Memory B cell (primary cell): Measurements from ENCODE around the gene THRB.

Experiments used
- ATAC-seq: fragments of 150-1000 bp; cut with Tn5 transposase; 2 replicates; pipeline ENCODE4 v1.10.0; 2021; ENCODE audit warnings: low read depth, mild to moderate bottlenecking, moderate library complexity
- DNase-seq, 2 donors: peaks; one replicate each; pipeline ENCODE4 v3.0.0; 2022; ENCODE audit warnings: low spot score in 2 of 2
- H3K27ac Mint-ChIP-seq: one replicate; pipeline ENCODE4 v1.8.0; 2022; ENCODE audit warnings: mild to moderate bottlenecking, moderate library complexity, mixed read lengths
- H3K27me3 Mint-ChIP-seq: one replicate; pipeline ENCODE4 v1.8.0; 2022; ENCODE audit warnings: mixed read lengths
- H3K36me3 Mint-ChIP-seq: one replicate; pipeline ENCODE4 v1.8.0; 2022; ENCODE audit warnings: mild to moderate bottlenecking, mixed read lengths
- H3K4me1 Mint-ChIP-seq: one replicate; pipeline ENCODE4 v1.8.0; 2022; ENCODE audit warnings: mixed read lengths
- H3K4me3 Mint-ChIP-seq: one replicate; pipeline ENCODE4 v1.8.0; 2022; ENCODE audit warnings: mild to moderate bottlenecking, moderate library complexity, mixed read lengths
- H3K9me3 Mint-ChIP-seq: one replicate; pipeline ENCODE4 v1.8.0; 2022; ENCODE audit warnings: mixed read lengths

THRB gene

GRCh38 chr3:24494618-24495325, at the start of gene THRB:
THRB (minus strand) TSS chr3:24494850.
- Mint-ChIP-seq H3K4me1 (peaks cover 8% of the 10 kb centered on the region), H3K27me3 (peaks cover 20% of the 10 kb centered on the region), H3K9me3 (no peaks in the 10 kb centered on the region), H3K27ac (peak within 1 kb of the TSS; percentile 35), H3K36me3 (no peaks in the 10 kb centered on the region), H3K4me3 (peak within 1 kb of the TSS; percentile 85)
- peak in 1 of 2 donors; percentile 46 for DNase-seq
- peak; percentile 69 for ATAC-seq

GRCh38 chr3:24541935-24542334, 47.3 kb upstream of the THRB start:
- no peak overlapping the region for H3K27ac Mint-ChIP-seq
- no peaks in the 10 kb centered on the region for H3K9me3 Mint-ChIP-seq
- ATAC-seq (no peak), DNase-seq (no peak)
- no peaks in the 10 kb centered on the region for H3K36me3 Mint-ChIP-seq
- peaks cover 7% of the 10 kb centered on the region for H3K27me3 Mint-ChIP-seq
- H3K4me3 Mint-ChIP-seq: no peak overlapping the region
- H3K4me1 Mint-ChIP-seq: peaks cover 4% of the 10 kb centered on the region

DNA sequence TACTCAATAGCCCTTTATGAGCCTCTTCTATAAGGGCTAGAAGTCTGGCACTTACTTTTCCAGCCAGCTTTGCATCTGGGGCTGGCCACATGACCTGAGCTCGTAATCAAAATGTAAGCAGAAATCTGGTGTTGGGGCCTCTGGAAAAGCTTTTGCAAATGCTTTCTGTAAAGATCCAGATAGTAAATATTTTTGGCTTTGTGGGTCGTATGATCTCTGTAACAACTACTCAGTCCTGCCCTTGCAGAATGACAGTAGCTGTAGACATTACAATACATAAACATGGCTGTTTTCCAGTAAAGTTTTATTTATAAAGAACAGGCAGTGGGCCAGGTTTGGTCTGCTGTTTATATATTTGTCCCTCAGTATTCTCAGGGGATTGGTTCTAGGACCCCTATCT, 46.2 kb upstream of the THRB start:
- DNase-seq: no peak
- Mint-ChIP-seq H3K27me3 (peaks cover 7% of the 10 kb centered on the region), H3K4me3 (no peak overlapping the region), H3K9me3 (no peaks in the 10 kb centered on the region), H3K27ac (no peak overlapping the region), H3K36me3 (no peaks in the 10 kb centered on the region), H3K4me1 (peaks cover 4% of the 10 kb centered on the region)
- no peak for ATAC-seq

DNA sequence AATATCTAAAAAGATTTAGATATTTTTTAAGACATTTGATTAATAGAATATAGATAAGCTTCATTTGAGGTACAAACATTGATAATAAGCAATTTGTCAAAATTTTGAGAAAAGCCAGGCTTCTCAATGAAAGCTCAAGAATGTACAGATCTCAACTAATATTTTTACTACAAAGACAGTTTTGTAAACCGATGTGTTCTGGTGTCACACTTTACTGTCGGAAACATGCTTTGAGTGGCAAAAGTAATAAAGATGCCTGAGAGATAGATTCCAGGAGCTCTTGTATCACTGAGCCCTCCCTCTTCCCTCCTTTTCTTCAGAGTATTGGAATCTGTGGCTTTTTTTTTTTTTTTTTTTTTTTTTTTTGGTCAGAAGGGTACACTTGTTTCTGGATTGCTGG, 45.0 kb upstream of the THRB start:
- DNase-seq: no peak
- no peak for ATAC-seq
- Mint-ChIP-seq H3K36me3 (no peaks in the 10 kb centered on the region), H3K9me3 (no peaks in the 10 kb centered on the region), H3K4me1 (peaks cover 4% of the 10 kb centered on the region), H3K4me3 (no peak overlapping the region), H3K27me3 (peaks cover 7% of the 10 kb centered on the region), H3K27ac (no peak overlapping the region)

DNA sequence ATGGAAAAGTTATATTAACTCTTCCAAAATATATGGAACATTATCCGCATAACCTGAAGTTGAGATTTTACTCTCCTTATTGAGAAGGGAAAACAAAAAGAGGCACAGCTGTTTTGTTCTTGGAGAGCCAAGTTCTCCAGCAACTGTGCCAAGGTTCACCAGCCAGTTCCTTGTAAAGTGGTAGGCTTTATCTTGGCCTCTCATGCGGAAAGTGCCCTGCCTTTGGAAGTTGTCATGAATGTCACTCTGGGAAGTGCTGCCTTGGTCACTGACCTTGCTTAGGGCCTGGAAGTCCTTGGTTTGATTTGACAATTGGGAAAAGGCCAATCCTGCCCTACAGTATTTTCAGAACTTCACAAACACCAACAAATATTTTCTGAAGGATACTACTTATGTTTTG, 44.2 kb upstream of the THRB start:
- Mint-ChIP-seq H3K9me3 (no peaks in the 10 kb centered on the region), H3K27ac (no peak overlapping the region), H3K4me3 (no peak overlapping the region), H3K4me1 (peaks cover 4% of the 10 kb centered on the region), H3K27me3 (peaks cover 9% of the 10 kb centered on the region), H3K36me3 (no peaks in the 10 kb centered on the region)
- DNase-seq (no peak), ATAC-seq (no peak)

DNA sequence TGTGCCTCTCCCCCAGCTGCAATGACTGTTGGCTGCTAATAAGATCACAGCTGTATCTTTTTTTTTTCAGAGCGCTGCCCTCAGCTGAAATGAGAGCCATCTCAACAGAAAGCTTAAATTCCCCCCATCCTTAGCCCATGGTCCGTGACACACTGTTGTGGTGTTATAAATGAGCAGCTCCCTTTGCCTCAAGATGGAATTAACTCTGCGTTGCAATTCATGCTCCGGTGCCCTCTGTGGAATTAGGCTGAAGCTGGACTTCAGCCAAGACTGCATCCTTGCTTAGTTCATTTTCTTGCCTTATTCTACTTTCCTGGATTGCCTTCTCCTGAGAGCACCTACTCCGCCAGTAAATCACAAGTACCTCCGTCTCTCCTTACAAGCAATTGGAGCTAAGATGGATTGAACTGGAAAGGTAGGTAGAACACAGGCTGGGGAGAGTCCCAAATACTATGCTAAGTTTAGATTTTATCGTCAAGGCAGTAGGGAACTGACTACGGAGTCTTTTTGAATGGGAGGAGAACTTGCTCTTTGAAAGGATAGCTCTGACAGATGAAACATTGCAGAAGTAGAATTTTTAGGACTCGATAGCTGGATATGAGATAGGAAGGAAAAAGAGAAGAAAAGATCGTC, 39.0 kb upstream of the THRB start:
- DNase-seq: no peak
- Mint-ChIP-seq H3K9me3 (no peaks in the 10 kb centered on the region), H3K4me1 (no peaks in the 10 kb centered on the region), H3K27me3 (peaks cover 12% of the 10 kb centered on the region), H3K36me3 (no peaks in the 10 kb centered on the region), H3K4me3 (no peak overlapping the region), H3K27ac (no peak overlapping the region)
- ATAC-seq: no peak

GRCh38 chr3:24530471-24530870, 35.8 kb upstream of the THRB start:
- no peak overlapping the region for H3K27ac Mint-ChIP-seq
- H3K27me3 Mint-ChIP-seq: peaks cover 8% of the 10 kb centered on the region
- no peaks in the 10 kb centered on the region for H3K9me3 Mint-ChIP-seq
- H3K4me1 Mint-ChIP-seq: no peaks in the 10 kb centered on the region
- H3K4me3 Mint-ChIP-seq: no peak overlapping the region
- no peak for ATAC-seq
- H3K36me3 Mint-ChIP-seq: no peaks in the 10 kb centered on the region
- DNase-seq: no peak

DNA sequence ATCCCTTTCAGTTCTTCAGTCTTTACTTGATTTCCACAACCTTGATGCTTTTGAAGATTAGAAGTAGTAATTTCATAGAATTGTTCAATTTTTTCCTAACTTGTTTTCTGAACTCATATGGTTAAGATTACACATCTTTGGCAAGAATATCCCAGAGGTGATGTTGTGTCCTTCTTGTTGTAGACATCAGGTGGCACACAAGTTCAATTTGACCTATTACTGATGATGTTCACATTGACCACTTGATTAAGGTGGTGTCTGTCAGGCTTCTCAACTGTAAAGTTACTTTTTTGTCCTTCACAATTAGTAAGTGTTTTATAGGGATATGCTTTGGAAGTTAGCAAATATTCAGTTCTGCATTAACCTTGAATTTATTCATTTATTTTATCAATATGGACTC, 34.6 kb upstream of the THRB start:
- H3K9me3 Mint-ChIP-seq: no peaks in the 10 kb centered on the region
- H3K4me3 Mint-ChIP-seq: no peak overlapping the region
- H3K4me1 Mint-ChIP-seq: no peaks in the 10 kb centered on the region
- H3K36me3 Mint-ChIP-seq: no peaks in the 10 kb centered on the region
- DNase-seq (no peak), ATAC-seq (no peak)
- no peak overlapping the region for H3K27ac Mint-ChIP-seq
- peaks cover 8% of the 10 kb centered on the region for H3K27me3 Mint-ChIP-seq

- Mint-ChIP-seq H3K27ac (no peak overlapping the region), H3K27me3 (peaks cover 7% of the 10 kb centered on the region), H3K9me3 (no peaks in the 10 kb centered on the region), H3K36me3 (no peaks in the 10 kb centered on the region), H3K4me3 (no peak overlapping the region), H3K4me1 (peaks cover 5% of the 10 kb centered on the region)
- DNase-seq (no peak), ATAC-seq (no peak)
Observed at GRCh38 chr3:24526640-24527212, 32.1 kb upstream of the THRB start.

GRCh38 chr3:24525557-24525956, 30.9 kb upstream of the THRB start:
- H3K27me3 Mint-ChIP-seq: peaks cover 9% of the 10 kb centered on the region
- H3K27ac Mint-ChIP-seq: no peak overlapping the region
- H3K4me3 Mint-ChIP-seq: no peak overlapping the region
- no peak for DNase-seq
- no peaks in the 10 kb centered on the region for H3K9me3 Mint-ChIP-seq
- ATAC-seq: no peak
- no peaks in the 10 kb centered on the region for H3K36me3 Mint-ChIP-seq
- H3K4me1 Mint-ChIP-seq: peaks cover 10% of the 10 kb centered on the region

DNA sequence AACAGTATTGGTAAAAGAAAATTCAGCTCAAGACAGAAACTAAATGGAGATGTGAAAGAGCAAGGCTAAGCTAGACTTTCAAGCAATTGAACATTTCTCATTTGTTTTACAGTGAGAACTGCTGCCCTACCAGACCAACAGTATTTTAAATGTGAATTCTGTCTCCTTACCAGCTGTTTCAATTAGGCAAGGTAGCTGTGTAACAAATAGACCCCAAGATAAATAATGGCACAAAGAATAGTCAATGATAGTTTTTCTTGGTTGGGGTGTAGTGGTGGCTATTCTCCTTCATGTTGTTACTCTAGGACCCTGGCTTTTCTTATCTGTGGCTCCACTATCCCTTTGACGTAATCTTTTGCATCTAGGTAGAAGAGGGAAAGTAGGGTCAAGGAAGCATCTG, 30.4 kb upstream of the THRB start:
- H3K9me3 Mint-ChIP-seq: no peaks in the 10 kb centered on the region
- no peak for ATAC-seq
- H3K27me3 Mint-ChIP-seq: peaks cover 13% of the 10 kb centered on the region
- H3K36me3 Mint-ChIP-seq: no peaks in the 10 kb centered on the region
- H3K27ac Mint-ChIP-seq: no peak overlapping the region
- H3K4me1 Mint-ChIP-seq: peaks cover 15% of the 10 kb centered on the region
- no peak for DNase-seq
- H3K4me3 Mint-ChIP-seq: no peak overlapping the region

DNA sequence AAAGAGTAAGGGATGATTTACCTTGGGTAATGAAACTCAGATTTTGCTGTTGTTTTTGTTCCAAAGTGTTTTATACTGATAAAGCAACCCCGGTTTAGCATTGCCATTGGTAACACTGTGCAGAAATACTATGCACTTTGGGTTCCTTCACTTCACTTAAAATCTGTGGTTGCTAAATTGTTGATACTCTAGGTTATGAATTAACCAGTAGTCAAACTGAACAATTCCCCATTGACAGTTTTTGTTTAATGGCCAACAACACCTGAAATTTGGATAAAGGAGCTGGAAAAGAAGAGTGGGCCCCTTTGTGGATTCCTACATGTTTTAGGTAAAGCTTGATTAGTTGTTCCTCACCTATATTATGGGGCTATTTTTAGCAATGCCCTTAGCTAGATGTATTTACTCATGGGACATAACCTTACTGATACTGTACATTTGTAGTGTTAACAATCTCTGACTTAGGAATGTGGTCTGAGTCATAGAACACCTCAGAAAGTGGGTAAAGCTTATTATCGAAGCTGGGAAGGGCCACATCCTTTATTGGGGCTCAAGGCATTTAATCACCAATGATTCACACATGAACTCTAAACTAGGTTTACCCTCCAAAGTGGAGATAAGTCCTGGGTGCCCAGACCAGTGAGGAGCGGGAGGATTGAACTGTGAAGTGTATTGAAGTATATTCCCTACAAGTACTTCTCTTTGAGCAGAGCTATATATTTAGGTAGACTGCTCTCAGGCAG, 29.5 kb upstream of the THRB start:
- no peak overlapping the region for H3K27ac Mint-ChIP-seq
- H3K4me3 Mint-ChIP-seq: no peak overlapping the region
- peaks cover 21% of the 10 kb centered on the region for H3K27me3 Mint-ChIP-seq
- ATAC-seq: no peak
- DNase-seq: no peak
- no peaks in the 10 kb centered on the region for H3K36me3 Mint-ChIP-seq
- H3K9me3 Mint-ChIP-seq: no peaks in the 10 kb centered on the region
- H3K4me1 Mint-ChIP-seq: peaks cover 23% of the 10 kb centered on the region

GRCh38 chr3:24523215-24523614, 28.6 kb upstream of the THRB start:
- H3K27ac Mint-ChIP-seq: no peak overlapping the region
- peaks cover 25% of the 10 kb centered on the region for H3K4me1 Mint-ChIP-seq

DNA sequence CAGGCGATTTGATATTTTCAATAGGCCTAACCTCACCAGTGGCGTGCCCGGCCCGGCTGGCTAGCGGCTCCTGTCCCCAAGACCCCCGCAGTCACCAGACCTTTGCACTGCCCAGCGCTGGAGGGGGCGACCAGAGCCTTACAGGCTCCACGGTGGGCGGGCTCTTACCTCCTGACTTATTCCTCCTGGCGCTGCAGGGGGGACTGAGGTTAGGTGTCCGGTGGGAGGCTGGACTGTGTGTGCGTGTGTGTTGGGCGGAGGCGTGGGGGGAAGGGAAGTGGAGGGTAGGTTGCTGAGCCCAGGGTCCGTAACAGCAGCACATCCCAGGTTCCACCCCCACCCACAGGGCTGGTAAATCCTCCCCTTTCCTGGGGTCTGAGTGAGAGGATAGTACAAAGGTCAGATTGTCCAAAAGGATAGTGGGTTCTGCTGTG, 27.5 kb upstream of the THRB start:
- Mint-ChIP-seq H3K4me3 (peak overlapping the region; percentile 35), H3K27me3 (peaks cover 23% of the 10 kb centered on the region), H3K36me3 (no peaks in the 10 kb centered on the region), H3K9me3 (no peaks in the 10 kb centered on the region), H3K27ac (no peak overlapping the region), H3K4me1 (peaks cover 25% of the 10 kb centered on the region)
- DNase-seq: no peak
- ATAC-seq: no peak

More at GRCh38 chr3:24523215-24523614, 28.6 kb upstream of the THRB start:
- no peak overlapping the region for H3K4me3 Mint-ChIP-seq
- H3K36me3 Mint-ChIP-seq: no peaks in the 10 kb centered on the region
- H3K9me3 Mint-ChIP-seq: no peaks in the 10 kb centered on the region
- DNase-seq: no peak
- ATAC-seq: no peak
- H3K27me3 Mint-ChIP-seq: peaks cover 23% of the 10 kb centered on the region
